Testis (tissue), 3 donors: Measurements from ENCODE around the gene NECAP2. TPM values are rescaled to one million over a fixed set of nuclear protein-coding genes. Genes with fewer than 3 reads are reported as not detected.
"Not testable (repeated sequence)": the region's sequence is repeated elsewhere in the genome, so short reads cannot be mapped to it uniquely, and the experiment has no call there.

Experiments
- DNase-seq: peaks from one replicate; pipeline ENCODE4 v3.0.0-alpha.2; 2019
- H3K27ac ChIP-seq, 2 donors: fragments of 200-600 bp; sonication (generic); one replicate each; pipeline ENCODE4 v1.5.1; 2019
- H3K27me3 ChIP-seq: fragments of 200-600 bp; sonication (generic); one replicate; pipeline ENCODE4 v1.5.1; 2019
- H3K36me3 ChIP-seq: fragments of 200-600 bp; sonication (generic); one replicate; pipeline ENCODE4 v1.5.1; 2017; ENCODE audit warnings: low read depth; ENCODE audit errors: missing control alignments
- H3K4me1 ChIP-seq: fragments of 200-600 bp; sonication (generic); one replicate; pipeline ENCODE4 v1.5.1; 2019
- H3K4me3 ChIP-seq, 2 donors: fragments of 200-600 bp; sonication (generic); one replicate each; pipeline ENCODE4 v1.5.1; 2017 to 2019
- H3K9me3 ChIP-seq: fragments of 200-600 bp; sonication (generic); one replicate; pipeline ENCODE4 v1.5.1; 2017
- CTCF ChIP-seq, 3 experiments: fragments of 450-650 bp in 2 of 3; fragments of 200-600 bp in 1 of 3; sonication (generic) in 1 of 3; IDR thresholded peaks; one replicate each; pipeline ENCODE4 v1.5.1; 2016 to 2019; ENCODE audit warnings: antibody characterized with exemption in 3 of 3, mild to moderate bottlenecking in 2 of 3, moderate library complexity in 1 of 3
- POLR2A ChIP-seq: fragments of 450-650 bp; IDR thresholded peaks from one replicate; pipeline ENCODE4 v1.6.1; 2017; ENCODE audit warnings: antibody characterized with exemption, mild to moderate bottlenecking, moderate library complexity
- WGBS, 2 donors: methylation state at CpG; one replicate each; pipeline ENCODE4 v1.1.5; 2018; 5-methylcytosine and 5-hydroxymethylcytosine counted together
- intact Hi-C: fragments of 100-400 bp; cut with DNase I; formaldehyde crosslinking; loops from one replicate; pipeline ENCODE4 v1.15.1; 2023; ENCODE audit warnings: low total_unique reads
- polyA plus RNA-seq: library from polyadenylated mRNA; stranded (reverse); fragments of 350-450 nt; fragmentation: Illumina TruSeq; extraction: RNeasy Lipid Tissue Mini Kit (QIAGEN cat#74804); gene quantifications from one replicate; pipeline ENCODE4 v1.2.3, GENCODE V29; 2014; ENCODE audit warnings: low read depth, low replicate concordance; ENCODE audit not compliant: insufficient read depth
- total RNA-seq, 2 donors: library from RNA; depleted of rRNA; stranded (reverse); fragments of >200 nt; gene quantifications; one replicate each; pipeline ENCODE4 v1.2.3, GENCODE V29; 2016

NECAP2 gene
- total and polyA plus RNA-seq, 3 donors from 2014 or later: 88.2 to 113 (median 96.8) TPM

GRCh38 chr1:16474166-16474800, 33.8 kb downstream of the NECAP2 start:
- no peak for TF ChIP-seq POLR2A
- no peak for TF ChIP-seq CTCF (IDR thresholded peaks at IDR 0.05)
- H3K27ac ChIP-seq: no peak overlapping the region
- DNase-seq: no peak
- H3K4me1 ChIP-seq: no peaks in the 10 kb centered on the region
- WGBS, 2 donors: 89 to 96% methylated on average over 11 to 27 of the region's 28 CpGs
- no peaks in the 10 kb centered on the region for H3K36me3 ChIP-seq
- no peak overlapping the region for H3K4me3 ChIP-seq
- no peaks in the 10 kb centered on the region for H3K27me3 ChIP-seq
- no peaks in the 10 kb centered on the region for H3K9me3 ChIP-seq
- intact Hi-C loops: no loop called here

- H3K9me3 ChIP-seq, H3K36me3 ChIP-seq, H3K27ac ChIP-seq, H3K27me3 ChIP-seq, intact Hi-C loops, DNase-seq, H3K4me3 ChIP-seq, H3K4me1 ChIP-seq: not testable (repeated sequence)
- 93 to 100% methylated on average over 2 of the region's 2 CpGs for WGBS, 2 donors
These were observed 34.4 kb downstream of the NECAP2 start for GRCh38 chr1:16474891-16475290.

GRCh38 chr1:16475771-16476770, 35.5 kb downstream of the NECAP2 start:
- H3K27me3 ChIP-seq, H3K36me3 ChIP-seq, DNase-seq, H3K4me3 ChIP-seq, H3K9me3 ChIP-seq, intact Hi-C loops, H3K27ac ChIP-seq, H3K4me1 ChIP-seq: not testable (repeated sequence)
- 87 to 91% methylated on average over 14 to 28 of the region's 29 CpGs for WGBS, 2 donors

- no peaks in the 10 kb centered on the region for H3K27me3 ChIP-seq
- no peak for DNase-seq
- TF ChIP-seq POLR2A (no peak), CTCF (IDR thresholded peaks at IDR 0.05) (no peak)
- WGBS, 2 donors: 95 to 97% methylated on average over 7 to 12 of the region's 12 CpGs
- H3K9me3 ChIP-seq: no peaks in the 10 kb centered on the region
- no peak overlapping the region for H3K27ac ChIP-seq
- intact Hi-C loops: no loop called here
- no peaks in the 10 kb centered on the region for H3K36me3 ChIP-seq
- no peak overlapping the region for H3K4me3 ChIP-seq
- H3K4me1 ChIP-seq: no peaks in the 10 kb centered on the region
These were observed 37.6 kb downstream of the NECAP2 start for GRCh38 chr1:16478091-16478490.

GRCh38 chr1:16483146-16483545, 42.6 kb downstream of the NECAP2 start:
- H3K9me3 ChIP-seq, H3K4me1 ChIP-seq, H3K36me3 ChIP-seq, intact Hi-C loops, H3K27me3 ChIP-seq, H3K27ac ChIP-seq, DNase-seq: not testable (repeated sequence)
- 78 to 81% methylated on average over 16 to 26 of the region's 26 CpGs for WGBS, 2 donors
- H3K4me3 ChIP-seq: peak overlapping the region in 1 of 2 donors; percentile 20

- 65 to 69% methylated on average over 16 to 43 of the region's 45 CpGs for whole genome bisulfite sequencing, 2 donors
- H3K36me3 ChIP-seq: not testable (repeated sequence)
These were observed 43.3 kb downstream of the NECAP2 start for GRCh38 chr1:16483639-16484500.

More at GRCh38 chr1:16483639-16484500, 43.3 kb downstream of the NECAP2 start:
- H3K9me3 ChIP-seq, intact Hi-C loops, H3K27me3 ChIP-seq, H3K4me1 ChIP-seq, H3K27ac ChIP-seq, DNase-seq: not testable (repeated sequence)
- H3K4me3 ChIP-seq: peak overlapping the region in 1 of 2 donors; percentile 20
